ENCODE results near the gene CCDC187.

Gene CCDC187

GRCh38 chr9:136250676-136251075 lies 53.2 kb downstream of the CCDC187 start:
- H3K4me3 ChIP-seq (ENCODE audit: low read length) = no peak overlapping the region
- no peak for TF ChIP-seq CTCF (IDR thresholded peaks at IDR 0.05; ENCODE audit: insufficient read depth, low read depth, low read length, missing control alignments)
- no peak for DNase-seq (ENCODE audit: low read depth)

GRCh38 chr9:136249877-136250559 lies 53.9 kb downstream of the CCDC187 start:
- DNase-seq (ENCODE audit: low read depth) = no peak
- no peak overlapping the region for H3K4me3 ChIP-seq (ENCODE audit: low read length)
- no peak for TF ChIP-seq CTCF (IDR thresholded peaks at IDR 0.05; ENCODE audit: insufficient read depth, low read depth, low read length, missing control alignments)

- DNase-seq (ENCODE audit: low read depth) = no peak
- no peak overlapping the region for H3K4me3 ChIP-seq (ENCODE audit: low read length)
- TF ChIP-seq CTCF (IDR thresholded peaks at IDR 0.05; ENCODE audit: insufficient read depth, low read depth, low read length, missing control alignments) = no peak
Measured at GRCh38 chr9:136248951-136249876, 54.7 kb downstream of the CCDC187 start.

GRCh38 chr9:136247947-136248637 lies 55.8 kb downstream of the CCDC187 start:
- H3K4me3 ChIP-seq (ENCODE audit: low read length) = no peak overlapping the region
- no peak for DNase-seq (ENCODE audit: low read depth)
- TF ChIP-seq CTCF (IDR thresholded peaks at IDR 0.05; ENCODE audit: insufficient read depth, low read depth, low read length, missing control alignments) = no peak

- H3K4me3 ChIP-seq (ENCODE audit: low read length) = no peak overlapping the region
- DNase-seq (ENCODE audit: low read depth) = no peak
- no peak for TF ChIP-seq CTCF (IDR thresholded peaks at IDR 0.05; ENCODE audit: insufficient read depth, low read depth, low read length, missing control alignments)
Measured at GRCh38 chr9:136247551-136247916, 56.4 kb downstream of the CCDC187 start.

GRCh38 chr9:136246849-136247550 lies 56.9 kb downstream of the CCDC187 start:
- no peak for TF ChIP-seq CTCF (IDR thresholded peaks at IDR 0.05; ENCODE audit: insufficient read depth, low read depth, low read length, missing control alignments)
- H3K4me3 ChIP-seq (ENCODE audit: low read length) = no peak overlapping the region
- no peak for DNase-seq (ENCODE audit: low read depth)
